HG03378 (cell line): ENCODE data around the gene AMDHD2.
"Not testable (repeated sequence)": the region's sequence is repeated elsewhere in the genome, so short reads cannot be mapped to it uniquely, and the experiment has no call there.

Source experiments
- ATAC-seq: cut with Tn5 transposase; IDR thresholded peaks from one replicate; pipeline ENCODE4 v1.9.1; 2021; ENCODE audit warnings: mild to moderate bottlenecking, moderate library complexity; ENCODE audit not compliant: unreplicated experiment

AMDHD2 gene, protein sequence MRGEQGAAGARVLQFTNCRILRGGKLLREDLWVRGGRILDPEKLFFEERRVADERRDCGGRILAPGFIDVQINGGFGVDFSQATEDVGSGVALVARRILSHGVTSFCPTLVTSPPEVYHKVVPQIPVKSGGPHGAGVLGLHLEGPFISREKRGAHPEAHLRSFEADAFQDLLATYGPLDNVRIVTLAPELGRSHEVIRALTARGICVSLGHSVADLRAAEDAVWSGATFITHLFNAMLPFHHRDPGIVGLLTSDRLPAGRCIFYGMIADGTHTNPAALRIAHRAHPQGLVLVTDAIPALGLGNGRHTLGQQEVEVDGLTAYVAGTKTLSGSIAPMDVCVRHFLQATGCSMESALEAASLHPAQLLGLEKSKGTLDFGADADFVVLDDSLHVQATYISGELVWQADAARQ

DNA sequence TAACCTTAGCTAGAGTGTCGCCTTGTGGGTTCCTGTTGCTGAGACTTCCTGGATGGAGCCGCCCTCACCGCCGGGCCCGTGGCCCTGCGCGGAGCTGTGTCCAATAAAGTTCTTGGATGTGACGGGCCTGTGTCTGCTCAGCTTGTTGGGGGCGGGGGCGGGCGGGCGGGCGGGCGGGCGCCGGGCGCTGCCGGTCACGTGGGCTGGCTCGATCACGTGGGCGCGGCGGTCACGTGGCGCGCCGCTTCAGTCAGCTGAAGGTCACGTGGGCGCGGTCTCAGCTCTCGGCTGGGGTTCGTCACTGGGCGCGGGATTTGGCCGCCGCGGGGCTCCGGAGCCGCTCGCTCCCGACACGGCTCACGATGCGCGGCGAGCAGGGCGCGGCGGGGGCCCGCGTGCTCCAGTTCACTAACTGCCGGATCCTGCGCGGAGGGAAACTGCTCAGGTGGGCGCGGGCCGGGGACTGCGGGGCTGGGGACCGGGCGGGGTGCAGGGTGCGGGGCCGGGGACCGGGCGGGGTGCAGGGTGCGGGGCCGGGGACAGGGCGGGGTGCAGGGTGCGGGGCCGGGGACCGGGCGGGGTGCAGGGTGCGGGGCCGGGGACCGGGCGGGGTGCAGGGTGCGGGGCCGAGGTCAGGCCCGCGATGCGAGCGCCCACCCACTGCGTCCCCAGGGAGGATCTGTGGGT, at the start of gene AMDHD2:
AMDHD2 (plus strand) TSS at position 275 of the 687 bp plus-strand sequence; CDS start at position 363, 88 bp downstream.
- ATAC-seq: no peak

DNA sequence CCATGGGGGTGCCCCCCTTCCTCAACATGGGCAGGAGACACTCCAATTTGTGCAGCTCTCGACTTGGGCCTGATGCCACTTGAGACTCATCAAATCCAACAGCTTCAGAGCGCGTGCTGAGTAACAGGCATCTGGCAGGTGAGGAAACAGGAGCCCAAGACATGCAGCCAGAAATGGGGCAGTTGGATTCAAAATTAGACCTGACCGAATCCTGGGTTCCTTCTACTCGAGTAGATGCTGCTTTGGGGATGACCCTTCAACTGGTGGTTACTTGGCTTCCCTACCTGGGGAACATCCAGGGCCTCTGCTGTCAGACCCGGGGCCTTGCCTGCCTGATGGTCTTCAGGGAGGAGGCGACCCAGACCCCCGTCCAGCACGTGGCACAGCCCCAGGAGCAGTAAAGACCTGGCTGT, 49.6 kb upstream of the AMDHD2 start:
- ATAC-seq: no peak

DNA sequence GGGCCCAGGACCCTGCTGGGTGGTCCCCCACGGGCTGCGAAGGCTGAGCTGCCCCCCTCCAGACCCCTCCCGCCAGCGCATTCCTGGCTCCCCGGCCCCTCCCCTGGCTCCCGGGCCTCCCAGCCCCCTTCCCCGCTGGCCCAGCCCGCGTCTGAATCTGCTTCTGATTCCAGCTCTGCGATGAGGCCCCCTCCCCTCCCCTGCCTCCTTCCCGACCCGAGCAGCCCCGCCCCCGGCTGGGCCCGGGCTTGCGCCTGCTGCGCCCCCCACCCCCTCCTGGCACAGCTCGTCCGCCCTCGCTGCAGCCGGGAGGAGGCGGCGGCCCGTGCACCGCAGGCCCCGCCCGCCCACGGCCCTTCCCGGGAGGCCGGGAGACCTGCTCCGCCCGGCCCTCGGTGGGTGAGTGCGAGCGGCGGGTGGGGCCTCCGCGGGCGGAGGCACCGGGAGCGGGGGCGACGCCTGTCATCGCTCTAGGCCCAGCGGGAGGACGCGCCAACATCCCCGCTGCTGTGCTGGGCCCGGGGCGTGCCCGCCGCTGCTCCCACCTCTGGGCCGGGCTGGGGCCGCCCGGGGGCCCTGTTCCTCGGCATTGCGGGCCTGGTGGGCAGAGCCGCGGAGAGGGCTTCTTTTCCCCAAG, 49.0 kb upstream of the AMDHD2 start, which contains the start of gene NTN3:
NTN3 (plus strand) TSS at position 282 of the 637 bp plus-strand sequence. CDS start 405 bp downstream, outside the sequence.
- no peak for ATAC-seq

DNA sequence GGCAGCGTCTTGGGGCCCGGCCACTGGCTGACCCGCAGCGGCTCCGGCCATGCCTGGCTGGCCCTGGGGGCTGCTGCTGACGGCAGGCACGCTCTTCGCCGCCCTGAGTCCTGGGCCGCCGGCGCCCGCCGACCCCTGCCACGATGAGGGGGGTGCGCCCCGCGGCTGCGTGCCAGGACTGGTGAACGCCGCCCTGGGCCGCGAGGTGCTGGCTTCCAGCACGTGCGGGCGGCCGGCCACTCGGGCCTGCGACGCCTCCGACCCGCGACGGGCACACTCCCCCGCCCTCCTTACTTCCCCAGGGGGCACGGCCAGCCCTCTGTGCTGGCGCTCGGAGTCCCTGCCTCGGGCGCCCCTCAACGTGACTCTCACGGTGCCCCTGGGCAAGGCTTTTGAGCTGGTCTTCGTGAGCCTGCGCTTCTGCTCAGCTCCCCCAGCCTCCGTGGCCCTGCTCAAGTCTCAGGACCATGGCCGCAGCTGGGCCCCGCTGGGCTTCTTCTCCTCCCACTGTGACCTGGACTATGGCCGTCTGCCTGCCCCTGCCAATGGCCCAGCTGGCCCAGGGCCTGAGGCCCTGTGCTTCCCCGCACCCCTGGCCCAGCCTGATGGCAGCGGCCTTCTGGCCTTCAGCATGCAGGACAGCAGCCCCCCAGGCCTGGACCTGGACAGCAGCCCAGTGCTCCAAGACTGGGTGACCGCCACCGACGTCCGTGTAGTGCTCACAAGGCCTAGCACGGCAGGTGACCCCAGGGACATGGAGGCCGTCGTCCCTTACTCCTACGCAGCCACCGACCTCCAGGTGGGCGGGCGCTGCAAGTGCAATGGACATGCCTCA, 48.3 kb upstream of the AMDHD2 start:
- no peak for ATAC-seq

DNA sequence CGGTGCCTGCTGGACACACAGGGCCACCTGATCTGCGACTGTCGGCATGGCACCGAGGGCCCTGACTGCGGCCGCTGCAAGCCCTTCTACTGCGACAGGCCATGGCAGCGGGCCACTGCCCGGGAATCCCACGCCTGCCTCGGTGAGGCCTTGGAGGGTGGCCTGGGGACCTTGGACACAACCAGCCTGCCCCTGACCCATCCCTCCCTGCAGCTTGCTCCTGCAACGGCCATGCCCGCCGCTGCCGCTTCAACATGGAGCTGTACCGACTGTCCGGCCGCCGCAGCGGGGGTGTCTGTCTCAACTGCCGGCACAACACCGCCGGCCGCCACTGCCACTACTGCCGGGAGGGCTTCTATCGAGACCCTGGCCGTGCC, 47.7 kb upstream of the AMDHD2 start:
- ATAC-seq: no peak

DNA sequence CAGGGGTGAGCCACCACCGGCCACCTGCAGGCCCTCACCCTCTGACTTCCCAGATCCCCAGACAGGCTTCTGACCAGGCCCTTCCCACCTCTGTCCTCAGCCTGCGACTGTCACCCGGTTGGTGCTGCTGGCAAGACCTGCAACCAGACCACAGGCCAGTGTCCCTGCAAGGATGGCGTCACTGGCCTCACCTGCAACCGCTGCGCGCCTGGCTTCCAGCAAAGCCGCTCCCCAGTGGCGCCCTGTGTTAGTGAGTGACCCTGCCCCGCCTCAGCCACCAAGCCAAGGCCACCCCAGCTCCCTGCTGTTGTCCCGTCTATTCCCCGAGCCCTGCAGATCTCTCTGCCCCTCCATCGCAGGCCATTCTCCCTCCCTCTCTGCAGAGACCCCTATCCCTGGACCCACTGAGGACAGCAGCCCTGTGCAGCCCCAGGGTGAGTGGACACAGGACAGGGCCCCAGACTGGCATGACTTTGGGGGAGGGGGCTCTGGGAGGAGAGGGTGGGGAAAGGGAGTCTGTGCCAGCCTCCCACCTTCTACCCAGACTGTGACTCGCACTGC, 47.2 kb upstream of the AMDHD2 start:
- no peak for ATAC-seq

DNA sequence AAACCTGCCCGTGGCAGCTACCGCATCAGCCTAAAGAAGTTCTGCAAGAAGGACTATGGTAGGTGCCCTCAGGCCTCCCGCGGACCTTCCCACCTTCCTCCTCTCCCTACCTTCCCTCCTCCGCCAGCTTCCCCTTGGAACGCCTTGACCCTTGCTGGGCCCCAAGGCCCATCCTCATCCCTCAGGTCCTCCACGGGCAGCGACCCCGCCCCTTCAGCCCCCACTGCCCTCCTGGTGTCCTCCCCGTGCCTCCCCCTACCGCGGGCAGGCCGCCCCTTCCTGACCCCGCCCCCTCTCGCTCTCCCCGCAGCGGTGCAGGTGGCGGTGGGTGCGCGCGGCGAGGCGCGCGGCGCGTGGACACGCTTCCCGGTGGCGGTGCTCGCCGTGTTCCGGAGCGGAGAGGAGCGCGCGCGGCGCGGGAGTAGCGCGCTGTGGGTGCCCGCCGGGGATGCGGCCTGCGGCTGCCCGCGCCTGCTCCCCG, 46.7 kb upstream of the AMDHD2 start:
- ATAC-seq: no peak

DNA sequence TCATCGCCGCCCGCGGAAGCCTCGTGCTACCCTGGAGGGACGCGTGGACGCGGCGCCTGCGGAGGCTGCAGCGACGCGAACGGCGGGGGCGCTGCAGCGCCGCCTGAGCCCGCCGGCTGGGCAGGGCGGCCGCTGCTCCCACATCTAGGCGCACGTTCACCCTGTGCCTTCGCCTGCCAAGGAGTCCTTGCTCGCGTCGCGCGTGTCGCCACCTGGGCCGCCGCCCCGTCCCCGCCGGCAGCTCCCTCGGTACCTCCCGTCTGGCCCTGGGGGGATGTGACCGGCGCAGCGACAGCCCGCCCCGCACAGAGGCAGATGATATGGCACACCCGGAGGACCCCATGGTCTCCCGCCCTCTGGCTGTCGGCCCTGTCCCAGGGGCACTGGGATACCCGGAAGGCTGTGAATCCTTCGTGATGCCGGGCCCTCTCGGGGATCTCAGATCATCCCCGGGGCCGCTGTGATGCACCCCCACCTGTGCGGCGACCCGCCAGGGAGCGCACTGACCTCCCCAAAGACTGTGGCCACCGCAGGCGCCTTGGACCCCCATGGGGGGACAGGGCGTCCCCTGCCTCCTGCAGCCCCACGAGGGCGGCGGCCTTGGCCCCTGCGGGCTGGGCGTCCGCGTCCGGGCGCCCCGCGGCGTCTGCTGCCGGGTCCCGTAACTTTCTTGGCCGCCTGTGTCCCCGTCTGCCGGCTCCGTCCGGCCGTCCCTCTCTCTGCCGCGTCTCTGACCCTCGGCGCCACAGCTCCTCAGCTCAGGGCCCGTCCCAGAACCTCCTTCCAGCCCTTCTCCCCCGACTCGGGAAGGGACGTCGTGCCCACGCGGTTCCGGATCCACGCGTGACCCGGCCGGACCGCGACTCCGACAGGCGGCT, 45.9 kb upstream of the AMDHD2 start:
- no peak for ATAC-seq

DNA sequence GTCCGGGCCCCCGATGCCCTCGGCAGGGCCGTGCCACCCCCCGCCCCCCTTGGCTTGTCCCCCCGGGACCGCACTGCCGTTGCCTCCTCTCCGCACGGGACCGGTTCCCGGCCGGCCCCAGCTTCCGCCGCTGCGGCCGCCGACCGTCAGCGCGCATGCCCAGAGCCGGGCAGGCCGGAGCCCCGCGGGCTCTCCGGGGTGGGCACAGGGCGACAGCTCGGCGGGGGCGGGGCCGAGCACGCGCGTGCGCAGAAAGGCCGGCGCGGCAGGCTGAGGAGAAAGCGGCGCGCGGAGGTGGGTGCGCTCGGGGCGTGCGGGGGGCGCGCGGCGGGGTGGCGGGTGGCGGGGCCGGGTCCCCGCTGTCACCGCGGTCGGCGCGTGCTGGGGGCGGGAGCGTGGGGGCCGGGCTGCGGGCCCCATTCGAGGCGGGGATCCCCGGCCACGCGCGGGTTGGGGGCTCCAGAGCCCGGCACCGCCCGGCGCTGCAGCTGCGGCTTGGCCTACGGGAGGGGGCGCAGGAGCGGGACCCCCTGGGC, 45.2 kb upstream of the AMDHD2 start, which contains the start of gene TBC1D24:
TBC1D24 (plus strand) TSS at position 251 of the 536 bp plus-strand sequence. CDS start 21,022 bp downstream, outside the sequence.
- ATAC-seq: no peak

DNA sequence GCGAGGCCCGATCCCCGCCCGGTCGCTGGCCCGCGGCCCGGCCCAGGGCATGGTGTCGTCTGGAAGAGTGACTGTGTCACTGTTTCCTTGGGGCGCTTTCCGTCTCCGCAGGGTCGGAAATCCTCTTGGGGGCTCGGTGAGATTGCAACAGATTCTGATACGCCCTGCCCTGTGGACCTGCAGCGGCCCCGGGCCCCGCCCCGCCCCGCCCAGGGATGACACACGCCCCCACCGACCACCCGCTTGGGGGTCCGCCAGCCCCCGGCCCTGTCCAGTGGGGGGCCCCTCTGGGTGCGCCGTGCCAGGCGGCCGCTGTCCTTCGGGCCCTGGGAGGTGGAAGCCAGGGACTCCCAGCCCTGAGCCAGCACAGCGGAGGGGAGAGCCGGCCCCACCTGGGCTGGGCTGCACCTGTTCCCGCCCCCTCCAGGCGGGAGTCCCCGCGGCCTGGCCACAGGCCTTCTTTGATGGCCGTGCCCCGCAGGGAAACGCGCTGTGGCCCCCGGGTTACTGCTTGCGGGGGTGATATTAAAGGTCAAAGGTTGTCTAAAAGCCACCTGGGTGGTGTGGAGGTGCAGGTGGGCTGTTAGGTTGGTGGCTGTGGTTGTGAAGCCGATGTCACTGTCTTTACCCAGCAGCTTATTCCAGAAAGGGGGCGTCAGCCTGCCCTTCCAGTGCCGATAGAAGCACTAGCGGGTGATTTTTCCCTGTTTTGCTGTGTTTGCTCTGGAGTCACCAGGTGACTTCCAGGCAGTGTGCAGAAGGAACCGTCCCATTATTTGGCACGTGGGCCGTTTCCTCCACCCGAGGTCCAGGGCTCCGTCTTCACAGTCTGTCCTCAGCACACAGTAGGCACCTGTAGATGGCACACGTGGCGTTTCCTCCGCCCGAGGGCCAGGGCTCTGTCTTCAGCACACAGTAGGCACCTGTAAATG, 44.5 kb upstream of the AMDHD2 start:
- no peak for ATAC-seq

DNA sequence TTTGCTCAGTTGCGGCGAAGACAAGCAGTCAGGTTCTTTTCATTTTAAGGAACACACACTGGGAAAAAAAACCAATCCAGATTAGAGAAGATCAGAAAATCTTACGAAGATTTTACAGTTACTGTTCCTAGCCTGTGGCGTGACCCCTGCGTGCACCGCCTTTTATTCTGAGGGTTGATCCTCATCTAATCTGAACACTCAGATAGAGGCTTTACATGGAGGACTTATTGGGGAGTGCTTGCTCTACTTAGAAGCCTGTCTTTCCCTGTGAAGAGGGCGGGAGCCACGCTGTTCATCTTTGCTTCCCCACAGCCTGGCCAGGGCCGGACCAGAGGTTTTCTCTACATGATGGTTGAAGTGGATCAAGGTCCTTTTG, 43.8 kb upstream of the AMDHD2 start:
- ATAC-seq: no peak

DNA sequence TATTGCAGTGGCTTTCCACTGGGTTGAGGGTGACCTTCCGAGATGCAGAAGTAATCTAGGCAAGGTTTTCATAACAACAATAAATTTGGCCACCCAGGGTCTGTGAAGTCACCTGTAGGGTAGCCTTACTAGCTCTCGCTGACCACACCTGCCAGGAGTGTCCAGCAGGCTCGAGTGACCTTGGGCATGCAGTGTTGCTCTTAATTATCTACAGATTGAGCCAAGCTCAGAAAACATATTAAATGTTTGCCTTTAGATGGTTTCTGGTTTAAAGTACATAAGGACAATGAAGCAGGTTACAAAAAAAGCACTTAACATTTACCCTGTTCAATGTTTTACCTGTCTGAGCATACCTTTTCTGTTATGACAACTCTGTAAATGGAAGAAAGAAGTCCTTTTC, 43.4 kb upstream of the AMDHD2 start:
- no peak for ATAC-seq

DNA sequence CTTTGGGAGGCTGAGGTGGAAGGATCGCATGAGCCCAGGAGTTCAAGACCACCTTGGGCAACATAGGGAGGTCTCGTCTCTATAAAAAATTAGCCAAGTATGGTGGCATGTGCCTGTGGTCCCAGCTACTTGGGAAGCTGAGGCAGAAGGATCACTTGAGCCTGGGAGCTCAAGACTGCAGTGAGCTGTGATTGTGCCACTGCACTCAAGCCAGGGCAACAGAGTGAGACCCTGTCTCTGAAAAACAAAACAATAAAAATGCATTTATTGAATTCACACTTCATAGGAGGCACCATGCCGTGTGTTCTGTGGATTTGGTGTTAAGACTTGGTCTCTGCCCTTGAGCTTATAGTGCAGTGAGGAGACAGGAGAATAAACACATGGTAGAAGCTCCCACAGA, 42.8 kb upstream of the AMDHD2 start:
- ATAC-seq: no peak

DNA sequence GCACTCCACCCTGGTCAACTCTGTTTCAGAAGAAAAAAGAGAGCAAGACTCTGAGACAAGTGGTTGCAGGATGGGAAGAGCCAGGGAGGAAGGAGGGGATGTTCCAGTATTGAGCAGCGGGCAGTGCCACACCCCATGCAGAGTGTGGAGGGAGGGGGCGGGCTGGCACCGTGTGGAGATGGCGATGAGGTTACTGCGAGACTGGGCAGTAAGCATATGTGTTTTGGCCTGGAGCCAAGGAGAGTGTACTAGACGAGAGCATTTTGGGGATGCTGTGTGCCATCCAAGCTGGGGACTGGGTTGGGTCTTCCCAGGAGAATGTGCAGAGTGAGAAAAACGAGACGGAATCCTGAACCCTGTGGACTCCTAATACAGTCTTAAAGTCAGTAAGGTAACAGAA, 41.9 kb upstream of the AMDHD2 start:
- no peak for ATAC-seq

DNA sequence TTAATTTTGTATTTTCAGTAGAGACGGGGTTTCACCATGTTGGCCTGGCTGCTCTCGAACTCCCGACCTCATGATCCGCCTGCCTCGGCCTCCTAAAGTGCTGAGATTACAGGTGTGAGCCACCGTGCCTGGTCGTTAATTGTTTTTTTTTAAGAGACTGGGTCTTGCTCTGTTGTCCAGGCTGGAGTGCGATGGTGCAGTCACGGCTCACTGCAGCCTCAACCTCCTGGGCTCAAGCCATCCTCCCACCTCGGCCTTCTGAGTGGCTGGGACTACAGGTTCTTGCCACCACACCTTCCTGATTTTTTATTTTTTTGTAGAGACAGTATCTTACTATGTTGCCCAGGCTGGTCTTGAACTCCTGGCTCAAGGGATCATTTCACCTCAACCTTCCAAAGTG, 40.2 kb upstream of the AMDHD2 start:
- not testable (repeated sequence) for ATAC-seq

DNA sequence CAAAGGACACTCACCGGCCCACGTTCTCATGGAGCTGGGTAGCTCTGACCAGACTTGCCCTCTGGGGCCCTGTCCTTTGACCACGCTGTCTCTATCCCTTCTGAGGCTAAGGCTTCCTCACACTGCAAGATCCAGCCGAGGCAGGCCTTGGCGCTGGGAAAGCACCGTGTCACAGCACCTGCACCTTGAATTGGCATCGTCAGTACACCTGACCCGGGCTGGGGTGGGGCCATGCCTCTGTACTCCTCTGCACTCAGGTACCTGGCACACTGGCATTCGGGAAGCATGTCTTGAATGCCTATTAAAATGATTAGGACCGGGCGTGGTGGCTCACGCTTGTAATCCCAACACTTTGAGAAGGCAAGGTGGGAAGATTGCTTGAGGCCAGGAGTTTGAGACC, 39.2 kb upstream of the AMDHD2 start:
- no peak for ATAC-seq

DNA sequence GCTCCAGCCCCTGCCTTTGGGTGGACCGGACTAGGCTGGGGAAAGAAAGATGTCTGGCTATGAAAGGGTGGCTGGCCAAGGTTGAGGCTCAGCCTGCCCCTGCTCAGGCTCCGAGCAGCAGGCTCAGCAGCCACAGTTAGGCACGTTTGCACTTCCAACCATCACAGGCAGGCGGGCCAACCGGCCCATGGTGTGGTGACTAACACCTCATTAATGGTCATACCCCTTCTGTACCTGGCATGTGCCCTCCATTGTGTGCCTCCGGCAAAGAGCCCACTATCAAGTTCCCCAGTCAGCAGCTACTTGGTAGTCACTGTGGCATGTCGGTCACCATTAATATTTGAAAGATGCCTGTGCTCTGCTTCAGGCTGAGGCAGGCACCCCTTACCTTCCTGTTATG, 38.5 kb upstream of the AMDHD2 start:
- ATAC-seq: no peak

DNA sequence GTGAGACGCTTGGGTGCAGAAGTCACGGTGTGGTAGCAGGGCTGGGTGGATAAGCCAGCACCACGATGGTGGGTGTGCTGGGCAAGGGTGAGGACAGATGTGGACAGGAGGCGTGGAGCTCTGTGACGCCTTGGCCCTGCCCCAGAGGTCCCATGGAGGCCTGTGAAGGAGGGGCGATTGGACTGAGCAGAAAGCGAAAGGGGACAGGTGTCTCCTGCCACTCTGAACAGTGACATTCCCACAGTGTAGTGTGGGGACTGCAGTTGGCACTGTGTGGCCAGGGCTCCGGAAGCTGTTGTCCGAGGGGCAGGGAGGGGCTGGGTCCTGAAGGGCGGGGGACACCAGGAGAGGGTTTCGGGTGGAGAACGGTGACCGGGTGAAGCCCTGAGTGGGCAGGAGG, 37.9 kb upstream of the AMDHD2 start:
- no peak for ATAC-seq
